Astrocyte of the spinal cord (primary cell): ENCODE measurements around the gene SLC46A2.

Experiments used
- DNase-seq: peaks from one replicate; pipeline ENCODE4 v3.0.0; 2011; ENCODE audit warnings: low read depth, low spot score
- H3K4me3 ChIP-seq: 2 replicates; pipeline ENCODE4 v1.5.1; 2011; ENCODE audit warnings: low read depth, mild to moderate bottlenecking, low read length, moderate library complexity
- in situ Hi-C: cut with HindIII; loops from 2 replicates; pipeline ENCODE4 v1.10.0; 2017; ENCODE audit warnings: low sequenced_read_pairs
- TF ChIP-seq, protein P1 (sequence below): IDR thresholded peaks from 2 replicates; pipeline ENCODE4 v1.5.1; 2012; ENCODE audit warnings: low read depth, mild to moderate bottlenecking, low read length, inconsistent platforms

The SLC46A2 gene

DNA sequence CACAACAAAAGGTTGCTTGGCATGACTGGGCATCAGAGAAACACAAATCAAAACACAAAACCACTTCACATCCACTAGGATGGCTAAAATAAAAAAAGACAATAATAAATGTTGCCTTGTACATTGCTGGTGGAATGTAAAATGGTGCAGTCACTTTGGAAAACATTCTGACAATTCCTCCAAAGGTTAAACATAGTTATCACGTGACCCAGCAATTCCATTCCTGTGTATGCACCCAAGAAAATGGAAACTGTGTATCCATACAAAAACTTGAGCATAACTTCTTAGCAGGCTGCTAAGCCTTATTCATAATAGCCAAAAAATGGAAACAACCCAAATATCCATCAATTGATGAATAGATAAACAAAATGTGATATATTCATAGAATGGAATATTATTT lies 10.2 kb upstream of the SLC46A2 start:
- TF ChIP-seq, protein P1, sequence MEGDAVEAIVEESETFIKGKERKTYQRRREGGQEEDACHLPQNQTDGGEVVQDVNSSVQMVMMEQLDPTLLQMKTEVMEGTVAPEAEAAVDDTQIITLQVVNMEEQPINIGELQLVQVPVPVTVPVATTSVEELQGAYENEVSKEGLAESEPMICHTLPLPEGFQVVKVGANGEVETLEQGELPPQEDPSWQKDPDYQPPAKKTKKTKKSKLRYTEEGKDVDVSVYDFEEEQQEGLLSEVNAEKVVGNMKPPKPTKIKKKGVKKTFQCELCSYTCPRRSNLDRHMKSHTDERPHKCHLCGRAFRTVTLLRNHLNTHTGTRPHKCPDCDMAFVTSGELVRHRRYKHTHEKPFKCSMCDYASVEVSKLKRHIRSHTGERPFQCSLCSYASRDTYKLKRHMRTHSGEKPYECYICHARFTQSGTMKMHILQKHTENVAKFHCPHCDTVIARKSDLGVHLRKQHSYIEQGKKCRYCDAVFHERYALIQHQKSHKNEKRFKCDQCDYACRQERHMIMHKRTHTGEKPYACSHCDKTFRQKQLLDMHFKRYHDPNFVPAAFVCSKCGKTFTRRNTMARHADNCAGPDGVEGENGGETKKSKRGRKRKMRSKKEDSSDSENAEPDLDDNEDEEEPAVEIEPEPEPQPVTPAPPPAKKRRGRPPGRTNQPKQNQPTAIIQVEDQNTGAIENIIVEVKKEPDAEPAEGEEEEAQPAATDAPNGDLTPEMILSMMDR = no peak
- H3K4me3 ChIP-seq = no peak overlapping the region
- DNase-seq = no peak
- in situ Hi-C loops = no loop called here

DNA sequence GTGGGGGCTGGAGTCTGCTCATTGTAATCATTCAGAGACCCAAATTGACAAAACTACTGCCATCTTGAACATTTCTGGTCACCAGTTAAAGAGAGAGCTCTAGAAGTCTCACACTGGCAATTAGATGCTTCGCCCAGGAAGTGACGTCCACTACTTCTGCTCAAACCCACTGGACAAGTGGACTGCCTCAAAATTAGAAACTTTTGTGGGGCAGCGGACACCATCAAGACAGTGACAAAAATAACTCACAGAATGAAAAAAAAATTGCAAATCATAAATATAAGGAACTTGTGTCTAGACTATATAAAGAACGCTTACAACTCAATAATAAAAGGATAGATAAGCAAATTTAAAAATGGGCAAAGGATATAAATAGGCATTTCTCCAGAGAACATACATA lies 9.8 kb upstream of the SLC46A2 start:
- in situ Hi-C loops = no loop called here
- H3K4me3 ChIP-seq = no peak overlapping the region
- no peak for DNase-seq
- TF ChIP-seq, protein P1 = no peak

DNA sequence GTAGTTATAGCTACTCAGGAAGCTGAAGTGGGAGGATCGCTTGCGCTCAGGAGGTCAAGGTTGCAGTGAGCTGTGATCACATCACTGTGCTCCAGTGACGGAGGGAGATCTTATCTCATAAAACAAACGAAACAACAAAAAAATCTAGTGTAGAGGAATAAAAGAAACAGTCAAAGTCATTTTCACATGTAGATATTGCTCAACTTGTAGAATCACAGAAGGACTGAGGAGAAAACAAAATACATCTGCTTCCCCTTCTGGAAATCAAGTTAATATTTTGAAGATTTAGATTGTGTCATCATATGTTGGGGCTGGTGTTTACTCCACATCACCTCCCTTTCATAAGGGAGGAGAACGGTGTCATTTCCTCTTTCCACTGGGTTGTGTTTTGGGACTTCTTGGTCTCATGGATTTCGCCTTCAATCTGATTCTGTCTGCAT lies 8.2 kb upstream of the SLC46A2 start:
- no peak overlapping the region for H3K4me3 ChIP-seq
- in situ Hi-C loops = no loop called here
- TF ChIP-seq, protein P1 = no peak

DNA sequence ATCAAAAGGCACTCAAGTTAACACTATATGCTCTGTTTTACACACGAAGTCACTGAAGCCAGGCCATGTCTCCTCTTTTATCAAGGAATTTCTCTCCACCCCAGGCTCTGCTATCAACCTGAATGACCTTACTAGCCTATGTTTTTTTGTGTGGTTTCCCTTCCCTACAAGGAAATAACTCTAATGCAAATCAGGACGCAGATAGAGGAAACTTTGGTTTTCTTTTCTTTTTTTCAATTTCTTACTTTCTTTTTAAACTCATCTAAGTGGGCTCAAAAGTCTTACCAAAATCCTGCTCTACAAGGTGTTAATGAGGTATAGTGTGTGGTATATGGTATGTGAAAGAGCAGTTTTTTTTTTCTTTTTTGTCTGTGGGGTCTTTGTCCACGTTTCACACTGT lies 5.5 kb upstream of the SLC46A2 start:
- no peak overlapping the region for H3K4me3 ChIP-seq
- TF ChIP-seq, protein P1 = no peak
- DNase-seq = no peak
- in situ Hi-C loops = no loop called here

More for the DNA sequence above, 8.2 kb upstream of the SLC46A2 start:
- no peak for DNase-seq

DNA sequence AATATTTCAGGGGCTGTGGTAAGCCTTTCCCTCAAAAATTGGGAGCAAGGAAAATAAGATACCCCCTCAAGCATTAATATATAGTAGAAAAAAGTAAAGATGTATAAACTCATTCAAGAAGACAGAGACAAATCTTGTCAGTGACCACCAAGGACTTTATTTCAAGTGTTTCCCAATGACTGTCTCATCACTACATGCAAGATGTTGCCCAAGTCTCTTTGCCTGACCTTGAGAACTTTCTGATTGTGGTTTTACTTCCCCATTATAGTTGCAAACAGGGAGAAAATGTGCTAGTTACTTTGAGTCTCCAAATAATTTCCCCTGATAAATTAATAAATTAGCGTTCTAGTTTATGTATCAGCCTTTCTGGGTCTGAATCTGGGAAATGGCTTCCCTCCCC lies 4.0 kb upstream of the SLC46A2 start:
- in situ Hi-C loops = no loop called here
- H3K4me3 ChIP-seq = no peak overlapping the region
- TF ChIP-seq, protein P1 = no peak
- DNase-seq = no peak

DNA sequence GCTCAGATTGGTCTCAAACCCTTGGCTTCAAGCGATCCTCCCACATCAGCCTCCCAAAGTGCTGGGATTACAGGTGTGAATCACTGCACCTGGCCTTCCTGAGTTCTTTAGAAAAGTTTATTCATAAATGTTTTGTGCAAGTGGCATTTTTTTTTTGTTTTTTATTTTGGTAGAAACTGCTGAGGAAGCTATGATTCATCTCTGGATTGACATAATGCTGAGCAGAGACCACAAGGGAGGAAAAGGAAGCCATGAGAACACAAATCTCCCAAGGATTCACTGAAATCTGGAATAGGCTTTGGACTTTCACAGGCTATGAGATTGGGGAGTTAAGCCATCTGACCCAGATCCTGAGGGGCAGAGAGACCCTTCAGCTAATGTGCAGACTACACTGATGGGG lies 3.4 kb upstream of the SLC46A2 start:
- in situ Hi-C loops = no loop called here
- no peak overlapping the region for H3K4me3 ChIP-seq
- TF ChIP-seq, protein P1 = no peak
- DNase-seq = no peak

DNA sequence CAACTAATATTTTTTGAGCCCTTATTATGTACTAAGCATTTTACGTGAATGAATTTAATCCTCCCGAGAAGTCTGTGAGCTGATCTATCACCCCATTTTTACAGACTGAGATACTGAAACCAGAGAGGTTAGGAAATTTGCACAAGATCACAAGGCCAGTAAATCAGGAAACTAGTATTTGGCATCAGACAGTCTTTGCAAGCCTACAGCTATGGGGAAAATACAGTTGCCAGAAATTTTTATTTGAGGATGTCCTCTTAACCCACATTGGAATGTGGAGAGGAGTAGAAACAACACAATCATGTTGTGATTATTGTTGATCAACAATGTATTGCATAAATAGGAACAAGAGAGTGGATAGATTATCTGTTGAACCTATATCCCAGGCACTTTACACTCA lies 2.3 kb upstream of the SLC46A2 start:
- DNase-seq = no peak
- H3K4me3 ChIP-seq = no peak overlapping the region
- TF ChIP-seq, protein P1 = no peak
- in situ Hi-C loops = no loop called here
